ENCODE data around the gene CASP10. TPM values are rescaled to one million over a fixed set of nuclear protein-coding genes. Genes with fewer than 3 reads are reported as not detected.

CASP10 gene
- total and polyA plus RNA-seq, 2 of the 4 experiments (the other 2 are of a cell fraction): 0.12 to 0.90 TPM

DNA sequence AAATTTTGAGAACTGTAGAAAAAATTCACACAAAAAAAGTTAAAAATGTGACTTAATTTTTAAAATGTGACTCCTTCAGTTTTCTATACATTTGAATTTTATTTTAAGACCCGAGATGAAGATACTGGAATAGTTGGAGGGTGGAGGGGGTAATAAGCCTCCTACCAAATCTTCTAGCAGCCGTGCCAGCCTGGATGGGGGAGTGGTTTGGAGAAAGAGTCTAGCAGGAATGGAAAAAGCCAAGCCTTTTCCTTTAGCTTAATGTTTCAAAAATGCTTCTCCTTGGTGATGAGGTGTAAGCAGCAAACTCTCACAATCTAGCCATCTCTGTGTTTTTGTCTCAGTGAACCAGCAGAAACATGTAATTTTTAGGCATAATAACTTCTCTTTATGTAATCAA, 92.1 kb downstream of the CASP10 start:
- Histone ChIP-seq H2BK20ac (ENCODE audit: low read depth, low read length) (no peak overlapping the region), H3K27ac (ENCODE audit: insufficient read depth, low read length) (no peak overlapping the region), H3K56ac (ENCODE audit: extremely low read depth, insufficient read depth, low read length) (no peak overlapping the region), H2BK120ac (ENCODE audit: low read depth, low read length) (no peak overlapping the region), H4K5ac (ENCODE audit: low read depth, low read length) (no peak overlapping the region), H3K4me3 (ENCODE audit: insufficient read depth, low read depth, low read length) (no peak overlapping the region), H4K20me1 (ENCODE audit: insufficient read depth, low read length) (no peaks in the 10 kb centered on the region), H3K4me1 (ENCODE audit: control insufficient read depth, insufficient read depth, low read length) (no peaks in the 10 kb centered on the region), H3K79me1 (ENCODE audit: low read depth in 1 of 2, low read length in 2 of 2) (peaks cover 0 to 3% of the 10 kb centered on the region in 2 experiments; a peak in 2 of 4 replicates), H2BK15ac (ENCODE audit: low read depth, low read length) (no peak overlapping the region), H3K14ac (replicated peaks; ENCODE audit: low read depth, low read length) (no peak overlapping the region), H3K23ac (ENCODE audit: low read depth, low read length) (no peak overlapping the region), H4K8ac (ENCODE audit: low read depth in 2 of 2, low read length in 2 of 2) (no peak overlapping the region), H3K9me1 (ENCODE audit: insufficient read depth, low read length) (0 out of 2 replicates have a peak, but pooled peaks cover 4% of the 10 kb centered on the region), H2AK5ac (ENCODE audit: low read depth, low read length) (no peak overlapping the region), H4K91ac (ENCODE audit: insufficient read depth, low read depth, low read length) (no peak overlapping the region), H3K36me3 (ENCODE audit: control insufficient read depth, insufficient read depth, low read length) (peaks cover 20% of the 10 kb centered on the region), H3K4me2 (ENCODE audit: low read depth, low read length) (no peak overlapping the region), H3K9ac (ENCODE audit: low read depth, low read length) (no peak overlapping the region), H3K18ac (ENCODE audit: low read depth, low read length) (no peak overlapping the region), H2AK9ac (replicated peaks; ENCODE audit: low read depth, low read length, poor library complexity) (no peak overlapping the region), H3K27me3 (ENCODE audit: control insufficient read depth, insufficient read depth, low read length) (no peaks in the 10 kb centered on the region), H3K9me3 (ENCODE audit: control insufficient read depth, insufficient read depth, low read length) (no peaks in the 10 kb centered on the region), H2BK5ac (ENCODE audit: low read depth, low read length, poor library complexity, severe bottlenecking) (no peak overlapping the region), H2AFZ (replicated peaks; ENCODE audit: low read length, poor library complexity) (no peak overlapping the region), H3K4ac (ENCODE audit: low read depth, low read length) (no peak overlapping the region)
- ChIA-PET CTCF (no interaction called here), POLR2A (ENCODE audit: unreplicated experiment) (interaction anchor here (1.0 kb wide), 1 partner anchor 13 kb away, joined by 3 read pairs; no protein-coding TSS in a partner anchor)
- intact Hi-C loops (cut with micrococcal nuclease): no loop called here
- dilution Hi-C loops (cut with HindIII; ENCODE audit: low sequenced_read_pairs, unreplicated experiment): no loop called here
- no TSS peak for BruUV-seq (replicated peaks)
- DNase-seq (no peak), ATAC-seq (ENCODE audit: low read depth) (no peak)
- TF ChIP-seq MXI1 (IDR thresholded peaks at IDR 0.05; ENCODE audit: borderline replicate concordance, low read depth, low read length): no peak
- TF ChIP-seq CHD1 (IDR thresholded peaks at IDR 0.05; ENCODE audit: low read depth, low read length): no peak
- TF ChIP-seq ELK1 (IDR thresholded peaks at IDR 0.05; ENCODE audit: borderline replicate concordance, low read depth, low read length): no peak
- TF ChIP-seq NFE2L2 (IDR thresholded peaks at IDR 0.05; ENCODE audit: low read depth, low read length): no peak
- no peak for TF ChIP-seq RFX5 (IDR thresholded peaks at IDR 0.05; ENCODE audit: low read depth, low read length)
- TF ChIP-seq USF2 (IDR thresholded peaks at IDR 0.05; ENCODE audit: low read depth, low read length): no peak
- no peak for TF ChIP-seq CEBPB (IDR thresholded peaks at IDR 0.05; ENCODE audit: low read depth, low read length)
- no peak for TF ChIP-seq POLR2A (IDR thresholded peaks at IDR 0.05; ENCODE audit: low read depth, low read length)
- TF ChIP-seq, protein P1, sequence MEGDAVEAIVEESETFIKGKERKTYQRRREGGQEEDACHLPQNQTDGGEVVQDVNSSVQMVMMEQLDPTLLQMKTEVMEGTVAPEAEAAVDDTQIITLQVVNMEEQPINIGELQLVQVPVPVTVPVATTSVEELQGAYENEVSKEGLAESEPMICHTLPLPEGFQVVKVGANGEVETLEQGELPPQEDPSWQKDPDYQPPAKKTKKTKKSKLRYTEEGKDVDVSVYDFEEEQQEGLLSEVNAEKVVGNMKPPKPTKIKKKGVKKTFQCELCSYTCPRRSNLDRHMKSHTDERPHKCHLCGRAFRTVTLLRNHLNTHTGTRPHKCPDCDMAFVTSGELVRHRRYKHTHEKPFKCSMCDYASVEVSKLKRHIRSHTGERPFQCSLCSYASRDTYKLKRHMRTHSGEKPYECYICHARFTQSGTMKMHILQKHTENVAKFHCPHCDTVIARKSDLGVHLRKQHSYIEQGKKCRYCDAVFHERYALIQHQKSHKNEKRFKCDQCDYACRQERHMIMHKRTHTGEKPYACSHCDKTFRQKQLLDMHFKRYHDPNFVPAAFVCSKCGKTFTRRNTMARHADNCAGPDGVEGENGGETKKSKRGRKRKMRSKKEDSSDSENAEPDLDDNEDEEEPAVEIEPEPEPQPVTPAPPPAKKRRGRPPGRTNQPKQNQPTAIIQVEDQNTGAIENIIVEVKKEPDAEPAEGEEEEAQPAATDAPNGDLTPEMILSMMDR (conservative IDR thresholded peaks at IDR 0.05; ENCODE audit: low read depth, low read length): no peak
- no peak for TF ChIP-seq BHLHE40 (IDR thresholded peaks at IDR 0.05; ENCODE audit: low read depth, low read length)
- TF ChIP-seq FOS (IDR thresholded peaks at IDR 0.05; ENCODE audit: low read depth, low read length): no peak
- no peak for TF ChIP-seq MAZ (IDR thresholded peaks at IDR 0.05; ENCODE audit: borderline replicate concordance, low read depth, low read length)
- WGBS, 2 experiments (ENCODE audit: extremely low coverage in 2 of 2, insufficient read length in 1 of 2): no CpG with 5 or more reads among the region's 2 CpGs
- in situ Hi-C loops (cut with MboI; ENCODE audit: low sequenced_read_pairs): no loop called here

Measured in IMR-90 (cell line).